ENCODE results near the gene LAMA2. TPM values are rescaled to one million over a fixed set of nuclear protein-coding genes. Genes with fewer than 3 reads are reported as not detected.

The LAMA2 gene
- total RNA-seq, 1 donor from 2014 or later = 0.17 TPM

- DNase-seq = no peak
Measured at GRCh38 chr6:129451187-129451586, 568.2 kb downstream of the LAMA2 start.

GRCh38 chr6:129453073-129453472, 570.1 kb downstream of the LAMA2 start:
- no peak for DNase-seq

GRCh38 chr6:129454488-129454887, 571.5 kb downstream of the LAMA2 start:
- no peak for DNase-seq

GRCh38 chr6:129455126-129455769, 572.3 kb downstream of the LAMA2 start:
- DNase-seq = no peak

- no peak for DNase-seq
Measured at GRCh38 chr6:129460221-129460620, 577.3 kb downstream of the LAMA2 start.

GRCh38 chr6:129469070-129469662, 586.2 kb downstream of the LAMA2 start:
- DNase-seq = peak; percentile 13

GRCh38 chr6:129472239-129472638, 589.3 kb downstream of the LAMA2 start:
- DNase-seq = no peak

- no peak for DNase-seq
Measured at GRCh38 chr6:129473546-129473945, 590.6 kb downstream of the LAMA2 start.

GRCh38 chr6:129475477-129476247, 592.7 kb downstream of the LAMA2 start:
- DNase-seq = no peak

- DNase-seq = no peak
Measured at GRCh38 chr6:129476248-129476564, 593.3 kb downstream of the LAMA2 start.

- no peak for DNase-seq
Measured at GRCh38 chr6:129476810-129477209, 593.9 kb downstream of the LAMA2 start.

GRCh38 chr6:129478379-129478778, 595.4 kb downstream of the LAMA2 start:
- DNase-seq = no peak

GRCh38 chr6:129481706-129482105, 598.8 kb downstream of the LAMA2 start:
- no peak for DNase-seq

- no peak for DNase-seq
Measured at GRCh38 chr6:129485746-129486145, 602.8 kb downstream of the LAMA2 start.

- DNase-seq = no peak
Measured at GRCh38 chr6:129486327-129486726, 603.4 kb downstream of the LAMA2 start.

GRCh38 chr6:129488313-129488712, 605.4 kb downstream of the LAMA2 start:
- DNase-seq = no peak

- no peak for DNase-seq
Measured at GRCh38 chr6:129489215-129489765, 606.4 kb downstream of the LAMA2 start.

- peak; percentile 97 for DNase-seq
Measured at GRCh38 chr6:129490521-129491255, 607.8 kb downstream of the LAMA2 start.

GRCh38 chr6:129491436-129491835, 608.5 kb downstream of the LAMA2 start:
- peak; percentile 43 for DNase-seq

GRCh38 chr6:129492260-129492659, 609.3 kb downstream of the LAMA2 start:
- DNase-seq = no peak

GRCh38 chr6:129493354-129493902, 610.5 kb downstream of the LAMA2 start:
- peak; percentile 28 for DNase-seq

GRCh38 chr6:129494099-129494498, 611.2 kb downstream of the LAMA2 start:
- no peak for DNase-seq

- DNase-seq = no peak
Measured at GRCh38 chr6:129494586-129494985, 611.6 kb downstream of the LAMA2 start.
